GM19468 (cell line): ENCODE data around the gene UBAC1.
"Not testable (repeated sequence)": the region's sequence is repeated elsewhere in the genome, so short reads cannot be mapped to it uniquely, and the experiment has no call there.

ENCODE experiments used
- ATAC-seq: cut with Tn5 transposase; IDR thresholded peaks from one replicate; pipeline ENCODE4 v1.9.1; 2021; ENCODE audit warnings: mild to moderate bottlenecking, moderate library complexity, moderate number of reproducible peaks; ENCODE audit not compliant: unreplicated experiment; ENCODE audit errors: extremely low read depth

Gene UBAC1

GRCh38 chr9:135926402-135927194, 34.6 kb downstream of the UBAC1 start:
- no peak for ATAC-seq

GRCh38 chr9:135925496-135926133, 35.6 kb downstream of the UBAC1 start:
- no peak for ATAC-seq

GRCh38 chr9:135924628-135925338, 36.4 kb downstream of the UBAC1 start:
- no peak for ATAC-seq

GRCh38 chr9:135923508-135923907, 37.7 kb downstream of the UBAC1 start:
- no peak for ATAC-seq

GRCh38 chr9:135921749-135922310, 39.3 kb downstream of the UBAC1 start:
- no peak for ATAC-seq

GRCh38 chr9:135920973-135921585, 40.1 kb downstream of the UBAC1 start:
- no peak for ATAC-seq

- ATAC-seq: no peak
Measured at GRCh38 chr9:135920256-135920930, 40.8 kb downstream of the UBAC1 start.

- ATAC-seq: no peak
Measured at GRCh38 chr9:135919318-135919890, 41.8 kb downstream of the UBAC1 start.

- not testable (repeated sequence) for ATAC-seq
Measured at GRCh38 chr9:135916227-135916626, 44.9 kb downstream of the UBAC1 start.

- ATAC-seq: no peak
Measured at GRCh38 chr9:135914921-135915320, 46.3 kb downstream of the UBAC1 start.

- not testable (repeated sequence) for ATAC-seq
Measured at GRCh38 chr9:135911233-135911632, 49.9 kb downstream of the UBAC1 start.

GRCh38 chr9:135910757-135911156, 50.4 kb downstream of the UBAC1 start:
- ATAC-seq: no peak

GRCh38 chr9:135910216-135910615, 51.0 kb downstream of the UBAC1 start:
- no peak for ATAC-seq

GRCh38 chr9:135909371-135909770, 51.8 kb downstream of the UBAC1 start:
- ATAC-seq: no peak

- ATAC-seq: no peak
Measured at GRCh38 chr9:135908754-135909204, 52.4 kb downstream of the UBAC1 start.

- no peak for ATAC-seq
Measured at GRCh38 chr9:135908093-135908753, 53.0 kb downstream of the UBAC1 start.

GRCh38 chr9:135907431-135908092, 53.6 kb downstream of the UBAC1 start, which contains the start of gene CAMSAP1:
TSS of gene CAMSAP1 (minus strand) at chr9:135907546. CDS start at chr9:135907159, 387 bp downstream.
- ATAC-seq: peak; percentile 64

GRCh38 chr9:135907006-135907430, 54.2 kb downstream of the UBAC1 start:
- ATAC-seq: no peak
